MCF 10A (cell line): ENCODE results near the gene KCTD1. TPM values are rescaled to one million over a fixed set of nuclear protein-coding genes. Genes with fewer than 3 reads are reported as not detected.

Experiments used
- BruUV-seq: library from RNA; stranded (reverse); fragments of 400-500 nt; replicated peaks from 2 replicates; lab custom pipeline; 2021; lab: Mats Ljungman, UMichigan
- CTCF ChIA-PET: fragments of 300-600 bp; sonication (Branson Sonifier 250); formaldehyde crosslinking; extraction: SDS; loops from one replicate; lab custom pipeline; 2021; ENCODE audit warnings: antibody characterized with exemption, inconsistent platforms; lab: Yijun Ruan, JAX
- POLR2A ChIA-PET: fragments of 300-600, 350-650 bp; sonication (Branson Sonifier 250); formaldehyde crosslinking; extraction: SDS; loops from one replicate; lab custom pipeline; 2020; ENCODE audit warnings: antibody characterized with exemption, inconsistent platforms; lab: Yijun Ruan, JAX
- DNase-seq: peaks from one replicate; pipeline ENCODE4 v3.0.0-alpha.2; 2018; ENCODE audit not compliant: unreplicated experiment
- H3K27ac Mint-ChIP-seq: one replicate; pipeline ENCODE4 v1.8.0; 2022; ENCODE audit warnings: mild to moderate bottlenecking, low read depth, mixed read lengths; ENCODE audit not compliant: unreplicated experiment
- H3K27me3 Mint-ChIP-seq: one replicate; pipeline ENCODE4 v1.8.0; 2022; ENCODE audit warnings: mixed read lengths; ENCODE audit not compliant: insufficient read depth, unreplicated experiment
- H3K36me3 Mint-ChIP-seq: one replicate; pipeline ENCODE4 v1.8.0; 2022; ENCODE audit warnings: mild to moderate bottlenecking, moderate library complexity, mixed read lengths; ENCODE audit not compliant: insufficient read depth, unreplicated experiment
- H3K4me1 Mint-ChIP-seq: one replicate; pipeline ENCODE4 v1.8.0; 2022; ENCODE audit warnings: mixed read lengths; ENCODE audit not compliant: insufficient read depth, unreplicated experiment
- H3K4me3 Mint-ChIP-seq: one replicate; pipeline ENCODE4 v1.8.0; 2022; ENCODE audit warnings: mild to moderate bottlenecking, moderate library complexity, mixed read lengths; ENCODE audit not compliant: unreplicated experiment
- H3K9me3 Mint-ChIP-seq: one replicate; pipeline ENCODE4 v1.8.0; 2022; ENCODE audit warnings: mixed read lengths; ENCODE audit not compliant: unreplicated experiment
- intact Hi-C: fragments of 100-400 bp; cut with micrococcal nuclease; formaldehyde crosslinking; loops from 2 replicates; pipeline ENCODE4 v1.14.1; 2022
- total RNA-seq: library from RNA; stranded (reverse); gene quantifications from 2 replicates; pipeline ENCODE4 v1.2.3, GENCODE V29; 2022
- TF ChIP-seq, protein P1 (sequence below): fragments of 200-600 bp; IDR thresholded peaks from one replicate; pipeline ENCODE4 v1.8.0; 2022; ENCODE audit warnings: antibody characterized with exemption, mild to moderate bottlenecking; ENCODE audit not compliant: unreplicated experiment

KCTD1 gene
- total RNA-seq, 1 experiment from 2014 or later: 37.9 TPM

DNA sequence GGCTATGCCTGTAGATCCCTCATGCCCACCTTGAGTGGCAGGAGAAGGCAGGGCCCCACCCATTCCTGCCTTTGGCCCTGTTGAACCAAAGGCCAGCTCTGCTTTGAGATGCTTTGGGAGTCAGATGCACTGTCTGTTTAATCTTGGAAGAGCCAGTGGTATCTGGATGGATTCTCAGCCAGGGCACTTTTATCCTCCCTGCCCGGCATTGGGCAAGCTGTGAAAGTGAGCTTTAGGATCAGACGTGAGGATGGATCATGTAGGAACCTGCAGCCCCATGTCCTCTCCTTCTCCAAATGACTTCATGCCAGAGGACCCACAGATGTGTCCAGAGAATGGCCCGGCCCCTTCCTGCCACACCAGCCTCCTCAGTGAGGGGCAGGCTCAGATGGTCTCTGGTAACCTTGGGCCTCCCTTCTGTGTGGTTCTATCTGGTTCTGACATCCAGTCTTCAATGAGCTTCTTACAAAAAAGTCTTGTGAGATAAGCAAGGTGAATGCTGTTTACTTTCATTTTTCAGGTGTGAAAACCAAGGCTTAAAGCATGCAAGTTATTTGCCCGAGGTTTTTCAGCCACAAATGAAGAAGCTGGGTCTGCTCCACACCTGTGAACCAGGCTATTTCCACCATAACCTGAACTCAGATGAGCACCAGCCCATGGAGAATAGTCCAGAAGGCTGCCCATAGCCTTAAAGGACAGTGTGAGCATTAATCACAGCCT, 123.8 kb downstream of the KCTD1 start:
- H3K4me3 Mint-ChIP-seq: no peak overlapping the region
- H3K9me3 Mint-ChIP-seq: no peaks in the 10 kb centered on the region
- peaks cover 12% of the 10 kb centered on the region for H3K4me1 Mint-ChIP-seq
- BruUV-seq: no TSS peak
- ChIA-PET POLR2A (interaction anchor here (0.5 to 1.0 kb wide), 3 partner anchors 11 to 153 kb away, joined by 3 to 4 read pairs (median 3); no protein-coding TSS in a partner anchor), CTCF (interaction anchor here (1.3 kb wide), 1 partner anchor 33 kb away, joined by 3 read pairs; no protein-coding TSS in a partner anchor)
- H3K27me3 Mint-ChIP-seq: no peaks in the 10 kb centered on the region
- TF ChIP-seq, protein P1, sequence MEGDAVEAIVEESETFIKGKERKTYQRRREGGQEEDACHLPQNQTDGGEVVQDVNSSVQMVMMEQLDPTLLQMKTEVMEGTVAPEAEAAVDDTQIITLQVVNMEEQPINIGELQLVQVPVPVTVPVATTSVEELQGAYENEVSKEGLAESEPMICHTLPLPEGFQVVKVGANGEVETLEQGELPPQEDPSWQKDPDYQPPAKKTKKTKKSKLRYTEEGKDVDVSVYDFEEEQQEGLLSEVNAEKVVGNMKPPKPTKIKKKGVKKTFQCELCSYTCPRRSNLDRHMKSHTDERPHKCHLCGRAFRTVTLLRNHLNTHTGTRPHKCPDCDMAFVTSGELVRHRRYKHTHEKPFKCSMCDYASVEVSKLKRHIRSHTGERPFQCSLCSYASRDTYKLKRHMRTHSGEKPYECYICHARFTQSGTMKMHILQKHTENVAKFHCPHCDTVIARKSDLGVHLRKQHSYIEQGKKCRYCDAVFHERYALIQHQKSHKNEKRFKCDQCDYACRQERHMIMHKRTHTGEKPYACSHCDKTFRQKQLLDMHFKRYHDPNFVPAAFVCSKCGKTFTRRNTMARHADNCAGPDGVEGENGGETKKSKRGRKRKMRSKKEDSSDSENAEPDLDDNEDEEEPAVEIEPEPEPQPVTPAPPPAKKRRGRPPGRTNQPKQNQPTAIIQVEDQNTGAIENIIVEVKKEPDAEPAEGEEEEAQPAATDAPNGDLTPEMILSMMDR: no peak
- no peak for DNase-seq
- H3K27ac Mint-ChIP-seq: no peak overlapping the region
- H3K36me3 Mint-ChIP-seq: peaks cover 6% of the 10 kb centered on the region
- intact Hi-C loops: no loop called here

DNA sequence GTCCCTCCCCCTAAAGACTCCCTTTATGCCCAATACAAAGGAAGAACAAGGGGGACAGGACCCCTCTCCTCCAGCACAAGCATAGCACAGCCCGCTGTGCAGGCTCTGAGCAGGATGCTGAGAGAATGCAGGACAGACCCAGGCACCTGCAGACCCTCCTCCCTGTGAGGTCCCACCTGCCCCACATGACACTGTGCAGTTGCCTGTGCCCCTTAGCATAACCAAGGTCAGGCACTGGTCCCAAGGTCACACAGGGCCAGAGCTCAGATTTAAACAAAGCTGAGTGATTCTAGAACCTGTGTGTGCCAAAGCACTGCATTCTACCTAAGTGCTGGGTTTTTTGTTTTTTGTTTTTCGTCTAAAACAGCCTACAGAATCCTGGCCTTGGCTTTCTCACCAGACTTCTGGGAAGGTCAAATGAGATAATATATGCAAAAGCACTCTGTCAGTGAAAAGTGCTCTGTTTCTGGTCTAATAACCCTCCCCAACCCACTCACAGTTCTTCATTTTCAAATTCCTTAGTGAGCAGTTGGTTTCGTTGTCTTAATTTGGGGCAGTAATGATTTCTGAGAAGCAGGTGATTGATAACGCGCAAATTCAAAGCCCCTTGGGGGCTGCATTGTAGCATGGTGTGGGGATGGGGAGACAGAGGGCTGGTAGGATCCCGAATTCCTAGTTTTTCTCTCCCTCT, 125.7 kb downstream of the KCTD1 start:
- Mint-ChIP-seq H3K27ac (no peak overlapping the region), H3K36me3 (peaks cover 6% of the 10 kb centered on the region), H3K4me3 (no peak overlapping the region), H3K9me3 (no peaks in the 10 kb centered on the region), H3K4me1 (peaks cover 7% of the 10 kb centered on the region), H3K27me3 (no peaks in the 10 kb centered on the region)
- intact Hi-C loops: no loop called here
- ChIA-PET POLR2A (interaction anchor here (1.3 kb wide), 1 partner anchor 18 kb away, joined by 6 read pairs; no protein-coding TSS in a partner anchor), CTCF (interaction anchor here (0.6 to 1.4 kb wide), 2 partner anchors 24 to 126 kb away, joined by 3 read pairs; partner anchors contain the start of gene KCTD1)
- TF ChIP-seq, protein P1: no peak
- no TSS peak for BruUV-seq
- no peak for DNase-seq

- no peak overlapping the region for H3K4me3 Mint-ChIP-seq
- no peak overlapping the region for H3K27ac Mint-ChIP-seq
- DNase-seq: no peak
- no TSS peak for BruUV-seq
- intact Hi-C loops: no loop called here
- ChIA-PET CTCF (interaction anchor here (1.4 kb wide), 1 partner anchor 126 kb away, joined by 3 read pairs; the partner anchor contains the start of gene KCTD1), POLR2A (no interaction called here)
- H3K27me3 Mint-ChIP-seq: no peaks in the 10 kb centered on the region
- H3K9me3 Mint-ChIP-seq: no peaks in the 10 kb centered on the region
- H3K4me1 Mint-ChIP-seq: peaks cover 7% of the 10 kb centered on the region
- TF ChIP-seq, protein P1: no peak
- H3K36me3 Mint-ChIP-seq: peaks cover 6% of the 10 kb centered on the region
These were observed 126.4 kb downstream of the KCTD1 start for GRCh38 chr18:26421931-26422330.

- no TSS peak for BruUV-seq
- Mint-ChIP-seq H3K9me3 (no peaks in the 10 kb centered on the region), H3K27me3 (no peaks in the 10 kb centered on the region)
These were observed 126.8 kb downstream of the KCTD1 start for GRCh38 chr18:26421503-26421902.

More at GRCh38 chr18:26421503-26421902, 126.8 kb downstream of the KCTD1 start:
- intact Hi-C loops: no loop called here
- H3K4me3 Mint-ChIP-seq: no peak overlapping the region
- peaks cover 3% of the 10 kb centered on the region for H3K36me3 Mint-ChIP-seq
- TF ChIP-seq, protein P1: no peak
- H3K27ac Mint-ChIP-seq: no peak overlapping the region
- H3K4me1 Mint-ChIP-seq: peaks cover 7% of the 10 kb centered on the region
- POLR2A ChIA-PET: no interaction called here
- CTCF ChIA-PET: interaction anchor here (0.5 kb wide), 1 partner anchor 113 kb away, joined by 3 read pairs; no protein-coding TSS in a partner anchor
- DNase-seq: no peak
